NCI-H2171 (cell line): ENCODE measurements around the gene AP2M1.
A peak's percentile ranks its signal among the peaks of the same experiment; 100 is the strongest.

Source experiments
- DNase-seq: peaks from one replicate; lab custom pipeline; 2025; lab: John Stamatoyannopoulos, UW

Gene AP2M1

GRCh38 chr3:184180165-184180564 is 5.5 kb downstream of the AP2M1 start:
- no peak for DNase-seq

DNA sequence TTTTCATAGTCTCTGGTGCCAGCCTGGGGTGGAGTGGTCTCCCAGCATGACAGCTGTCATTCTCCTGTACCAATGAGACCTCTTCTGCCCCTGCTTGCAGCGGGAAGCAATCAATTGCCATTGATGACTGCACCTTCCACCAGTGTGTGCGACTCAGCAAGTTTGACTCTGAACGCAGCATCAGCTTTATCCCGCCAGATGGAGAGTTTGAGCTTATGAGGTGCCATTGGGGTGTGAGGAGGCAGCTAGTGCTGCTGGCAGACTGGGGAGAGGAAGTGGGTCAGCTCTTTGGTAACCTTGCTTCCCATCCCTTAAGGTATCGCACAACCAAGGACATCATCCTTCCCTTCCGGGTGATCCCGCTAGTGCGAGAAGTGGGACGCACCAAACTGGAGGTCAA is 6.9 kb downstream of the AP2M1 start:
- no peak for DNase-seq

- no peak for DNase-seq
Measured at GRCh38 chr3:184183679-184184078, 9.0 kb downstream of the AP2M1 start.

DNA sequence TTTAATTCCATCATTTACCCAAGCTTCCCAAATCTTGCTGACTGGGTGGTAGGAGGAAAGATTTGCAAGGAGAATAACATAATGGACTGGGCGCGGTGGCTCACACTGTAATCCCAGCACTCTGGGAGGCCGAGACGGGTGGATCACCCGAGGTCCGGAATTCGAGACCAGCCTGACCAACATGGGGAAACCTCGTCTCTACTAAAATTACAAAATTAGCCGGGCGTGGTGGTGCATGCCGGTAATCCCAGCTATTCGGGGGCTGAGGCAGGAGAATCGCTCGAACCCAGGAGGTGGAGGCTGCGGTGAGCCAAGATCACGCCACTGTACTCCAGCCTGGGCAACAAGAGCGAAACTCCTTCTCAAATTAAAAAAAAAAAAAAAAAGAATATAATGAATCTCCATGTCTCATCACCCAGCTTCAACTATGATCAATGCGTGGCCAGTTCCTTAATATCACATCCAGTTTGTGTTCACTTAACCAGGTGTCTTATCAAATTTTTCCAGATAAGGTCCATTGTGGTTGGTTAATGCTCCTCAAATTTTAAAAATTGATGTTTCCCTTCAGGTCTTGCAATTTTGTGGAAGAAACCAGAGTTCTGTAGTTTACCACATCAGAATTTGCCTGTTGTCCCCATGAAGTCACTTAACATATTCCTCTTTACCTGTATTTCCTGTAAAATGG is 10.0 kb downstream of the AP2M1 start:
- no peak for DNase-seq

DNA sequence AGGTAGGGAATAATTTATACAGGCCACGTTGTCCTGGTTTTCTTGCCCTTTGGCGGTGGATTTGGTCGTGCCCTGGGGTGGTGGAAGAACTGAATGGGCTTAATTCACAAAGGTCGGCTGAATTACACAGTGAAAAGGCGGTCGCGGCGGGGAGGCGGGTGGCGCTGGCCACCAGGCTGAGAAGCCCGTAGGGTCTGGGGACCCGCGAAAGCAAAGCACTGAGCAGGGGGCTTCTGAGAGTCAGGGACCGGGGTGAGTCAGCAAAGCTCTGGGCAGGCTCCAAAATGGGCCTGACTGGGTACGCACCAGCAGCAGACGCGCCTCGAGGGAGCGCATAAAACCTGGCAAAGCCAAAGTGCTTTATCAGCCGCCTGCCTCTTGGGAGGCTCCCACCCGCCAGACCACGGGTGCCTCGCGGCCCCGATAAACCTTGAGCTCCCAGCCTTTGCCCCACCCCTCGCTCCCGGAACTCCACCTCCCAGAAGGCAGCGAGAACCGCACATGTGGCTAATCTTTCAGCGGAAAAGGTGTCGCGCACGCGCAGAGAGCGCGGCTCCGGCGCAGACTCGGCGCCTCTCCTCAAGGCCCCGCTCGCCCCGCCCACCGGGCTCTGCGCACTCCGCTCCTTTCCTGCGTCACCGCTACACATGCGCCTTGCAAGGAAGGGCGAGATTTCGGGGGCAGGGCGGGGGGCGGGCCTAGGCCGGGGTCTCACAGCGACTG is 11.0 kb downstream of the AP2M1 start:
- DNase-seq, result peak; percentile 99

DNA sequence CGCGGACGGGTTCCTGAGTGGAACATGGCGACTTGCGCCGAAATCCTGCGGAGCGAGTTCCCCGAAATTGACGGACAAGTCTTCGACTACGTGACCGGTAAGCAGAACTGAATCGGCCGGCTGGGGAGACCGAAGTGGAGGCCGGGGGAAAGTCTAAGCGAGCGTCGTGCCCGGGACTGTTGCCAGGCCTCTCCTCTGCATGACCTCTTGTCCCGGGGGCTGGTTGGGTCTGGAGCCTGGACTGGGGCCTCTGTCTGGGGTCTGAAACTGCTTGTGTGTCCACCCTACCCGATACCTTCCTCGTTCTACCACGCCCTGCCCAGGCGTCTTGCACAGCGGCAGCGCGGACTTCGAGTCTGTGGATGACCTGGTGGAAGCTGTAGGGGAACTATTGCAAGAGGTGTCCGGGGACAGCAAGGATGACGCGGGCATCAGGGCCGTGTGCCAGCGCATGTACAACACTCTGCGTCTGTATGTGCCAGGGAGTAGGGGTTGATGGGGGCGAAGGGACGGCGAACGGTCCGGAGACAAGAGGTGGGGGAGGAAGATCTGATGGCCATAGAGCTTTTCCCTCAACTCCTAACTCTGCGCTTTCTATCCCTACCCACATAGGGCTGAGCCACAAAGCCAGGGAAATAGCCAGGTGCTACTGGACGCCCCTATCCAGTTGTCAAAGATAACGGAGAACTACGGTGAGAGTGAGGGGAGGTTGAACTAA is 11.7 kb downstream of the AP2M1 start, which contains the start of gene ABCF3:
Gene ABCF3, plus strand, starts transcription at position 16 of the 718 bp plus-strand sequence. Its CDS starts 9 bp downstream, at position 25.
- no peak for DNase-seq

DNA sequence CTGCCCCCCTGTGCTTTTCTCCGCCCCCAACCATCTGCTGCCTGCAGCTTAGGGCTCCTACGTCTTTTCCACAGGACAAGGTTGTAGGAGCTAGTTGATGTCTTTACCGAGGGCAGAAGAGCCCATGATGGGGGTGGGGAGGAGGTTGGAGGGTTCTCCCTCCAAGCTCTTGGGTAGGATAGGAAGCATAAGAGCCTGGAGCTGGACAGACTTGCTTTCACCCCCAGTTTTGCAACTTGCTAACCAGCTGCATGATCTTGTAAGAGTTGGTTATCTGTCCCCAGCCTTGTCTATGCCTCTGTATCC is 12.2 kb downstream of the AP2M1 start:
- DNase-seq, result no peak

- no peak for DNase-seq
Measured at GRCh38 chr3:184188080-184188479, 13.4 kb downstream of the AP2M1 start.

DNA sequence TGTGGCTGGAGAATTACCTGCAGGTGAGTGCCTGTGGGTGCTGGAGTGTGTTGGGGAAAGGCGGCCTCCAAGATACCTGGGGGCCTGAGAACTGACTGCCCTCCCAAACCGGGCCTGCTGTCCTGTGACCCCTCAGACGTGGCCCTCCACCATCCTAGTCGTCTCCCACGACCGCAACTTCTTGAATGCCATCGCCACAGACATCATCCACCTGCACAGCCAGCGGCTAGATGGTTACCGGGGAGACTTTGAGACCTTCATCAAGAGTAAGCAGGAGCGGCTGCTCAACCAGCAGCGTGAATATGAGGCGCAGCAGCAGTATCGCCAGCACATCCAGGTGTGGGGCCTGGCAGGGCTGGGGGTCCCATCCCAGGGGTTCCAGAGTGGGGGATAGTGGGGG is 14.8 kb downstream of the AP2M1 start:
- DNase-seq, result no peak

GRCh38 chr3:184192889-184193288 is 18.2 kb downstream of the AP2M1 start:
- DNase-seq, result no peak

DNA sequence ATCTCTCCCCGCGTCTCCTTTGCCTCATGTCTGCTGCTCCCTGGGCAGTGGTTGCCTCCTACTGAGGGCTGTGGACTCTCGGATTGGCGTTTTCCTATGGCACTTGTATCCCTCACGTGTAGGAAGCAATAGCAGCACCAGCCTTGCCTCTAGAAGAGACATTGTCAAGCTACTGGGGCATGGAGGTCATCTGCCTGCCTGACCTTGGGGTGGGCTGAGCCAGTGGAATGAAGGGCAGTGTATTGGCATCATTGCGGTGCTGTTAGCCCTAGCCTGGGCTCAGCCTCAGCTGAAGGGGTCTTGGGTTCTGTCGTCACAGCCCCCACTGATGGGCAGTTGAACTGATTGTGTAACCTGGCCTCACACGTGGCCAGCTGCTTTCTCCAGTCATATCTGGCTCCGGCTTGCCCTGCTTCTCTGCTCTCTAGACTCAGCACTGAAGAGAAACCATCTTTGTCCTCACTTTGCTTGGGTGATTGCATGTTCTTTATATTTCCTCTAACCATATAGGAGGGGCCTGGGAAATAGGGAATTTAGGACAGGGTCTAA is 19.4 kb downstream of the AP2M1 start:
- no peak for DNase-seq

GRCh38 chr3:184196536-184196935 is 21.9 kb downstream of the AP2M1 start:
- DNase-seq, result no peak

DNA sequence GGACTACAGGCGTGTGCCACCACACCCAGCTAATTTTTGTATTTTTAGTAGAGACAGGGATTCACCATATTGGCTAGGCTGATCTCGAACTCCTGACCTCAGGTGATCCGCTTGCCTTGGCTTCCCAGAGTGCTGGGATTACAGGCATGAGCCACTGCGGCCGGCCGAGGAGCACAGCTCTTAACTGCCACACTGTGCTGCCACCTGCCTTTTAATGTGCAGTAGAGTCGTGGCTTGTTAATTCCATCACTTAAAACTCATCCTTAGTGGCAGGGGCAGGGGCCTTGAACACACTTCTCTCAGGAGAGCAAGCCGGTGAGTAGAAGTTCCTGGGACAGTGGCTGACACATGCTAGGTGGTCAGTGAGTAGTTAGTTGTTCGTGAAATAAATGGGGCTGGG is 23.9 kb downstream of the AP2M1 start:
- no peak for DNase-seq

GRCh38 chr3:184200825-184201224 is 26.2 kb downstream of the AP2M1 start:
- no peak for DNase-seq

DNA sequence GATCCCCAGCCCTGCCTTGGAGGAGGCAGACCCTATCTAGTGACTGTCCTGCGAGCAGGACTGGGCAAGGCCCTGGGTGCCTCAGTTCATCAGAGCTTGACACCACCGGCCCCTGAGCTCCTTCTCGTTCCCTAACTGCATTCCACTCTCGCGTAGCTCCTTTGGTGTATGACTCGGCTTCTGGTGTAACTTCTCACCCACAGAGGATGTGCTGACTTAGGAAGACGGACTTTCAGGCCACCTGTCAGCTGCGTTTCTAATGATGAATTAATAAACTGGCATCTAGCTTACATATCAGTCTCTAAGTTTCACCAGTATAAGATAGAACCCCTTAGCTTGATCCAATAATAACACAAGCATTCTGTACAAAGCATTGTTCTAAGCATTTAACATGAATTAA is 28.9 kb downstream of the AP2M1 start:
- DNase-seq, result no peak

DNA sequence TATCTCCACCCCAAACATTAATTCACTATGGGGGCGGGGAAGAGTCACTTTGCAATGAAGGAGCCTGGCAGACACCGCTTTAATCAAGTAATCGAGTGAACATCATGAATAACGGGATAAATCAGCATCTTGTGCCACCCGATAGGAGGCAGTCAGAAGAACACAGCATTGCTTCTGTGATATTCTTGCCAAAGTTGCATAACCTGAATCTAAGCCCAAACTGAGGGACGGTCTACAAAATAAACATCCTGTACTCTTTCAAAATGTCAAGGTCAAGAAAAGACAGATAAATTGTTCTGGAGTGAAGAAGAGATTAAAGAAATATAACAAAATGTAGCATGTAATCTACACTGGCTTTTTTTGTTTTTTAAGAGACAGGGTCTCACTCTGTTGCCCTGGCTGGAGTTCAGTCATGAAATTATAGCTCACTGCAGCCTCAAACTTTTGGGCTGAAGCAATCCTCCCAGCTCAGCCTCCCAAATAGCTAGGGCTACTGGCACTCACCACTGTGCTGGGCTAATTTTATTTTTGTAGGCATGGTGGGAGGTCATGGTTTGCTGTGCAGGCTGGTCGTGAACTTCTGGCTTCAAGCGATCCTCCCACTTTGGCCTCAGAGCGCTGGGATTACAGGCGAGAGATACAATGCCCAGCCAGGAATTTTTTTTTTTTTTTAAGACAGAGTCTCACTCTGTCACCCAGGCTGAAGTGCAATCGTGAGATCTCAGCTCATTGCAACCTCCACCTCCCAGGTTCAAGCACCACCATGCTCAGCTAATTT is 34.7 kb downstream of the AP2M1 start:
- DNase-seq, result no peak

DNA sequence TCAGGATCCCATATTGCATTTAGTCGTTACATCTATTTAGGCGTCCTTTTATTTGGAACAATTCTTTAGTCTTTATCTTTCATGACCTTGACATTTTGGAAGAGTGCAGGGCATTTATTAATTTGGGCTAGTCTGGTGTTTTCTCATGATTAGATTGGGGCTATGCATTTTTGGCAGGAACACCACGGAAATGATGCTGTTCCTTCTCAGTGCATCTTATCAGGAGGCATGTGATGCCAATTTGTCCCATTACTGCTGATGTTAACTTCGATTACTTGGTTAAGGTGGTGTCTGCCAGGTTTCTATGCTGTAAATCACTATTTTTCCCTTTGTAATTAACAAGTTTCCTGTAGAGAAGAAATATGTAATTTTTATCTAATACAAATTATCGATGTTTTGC is 36.6 kb downstream of the AP2M1 start:
- DNase-seq, result no peak

DNA sequence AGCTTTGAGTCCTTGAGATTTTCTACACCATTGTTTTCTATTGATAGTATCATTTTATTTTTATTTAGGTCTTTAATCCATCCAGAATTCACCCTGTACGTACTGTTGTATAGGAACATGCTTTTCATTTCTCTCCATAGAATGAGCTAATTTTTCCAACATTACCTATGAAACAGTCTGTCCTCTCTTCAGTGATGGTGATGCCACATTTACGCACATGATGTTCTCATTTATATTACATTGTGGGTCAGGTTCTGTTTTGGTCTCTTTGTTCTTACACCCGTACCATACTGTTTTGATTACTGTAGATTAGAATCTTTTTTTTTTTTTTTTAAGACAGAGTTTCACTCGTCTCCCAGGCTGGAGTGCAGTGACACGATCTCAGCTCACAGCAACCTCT is 37.1 kb downstream of the AP2M1 start:
- DNase-seq, result no peak

DNA sequence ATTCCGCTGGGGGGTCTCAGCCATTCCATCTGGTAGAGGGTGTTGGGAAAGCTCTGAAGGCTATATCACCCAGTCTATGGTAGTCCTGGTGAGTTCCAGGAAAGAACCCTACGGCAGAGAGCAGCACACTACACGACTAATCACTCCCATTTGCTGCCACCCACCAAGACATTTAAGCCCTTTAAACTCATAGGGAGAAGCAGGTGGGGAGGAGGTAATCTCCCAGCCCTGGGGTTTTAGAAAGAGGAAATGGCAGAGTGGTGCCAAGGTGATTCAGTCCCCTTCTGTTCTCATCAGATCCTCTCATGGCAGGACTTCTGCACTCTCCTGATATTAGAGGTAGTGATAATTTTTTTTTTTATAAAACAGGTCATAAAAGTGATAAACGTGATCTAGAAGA is 44.2 kb downstream of the AP2M1 start:
- DNase-seq, result no peak

GRCh38 chr3:184222521-184222920 is 47.9 kb downstream of the AP2M1 start:
- DNase-seq, result no peak

DNA sequence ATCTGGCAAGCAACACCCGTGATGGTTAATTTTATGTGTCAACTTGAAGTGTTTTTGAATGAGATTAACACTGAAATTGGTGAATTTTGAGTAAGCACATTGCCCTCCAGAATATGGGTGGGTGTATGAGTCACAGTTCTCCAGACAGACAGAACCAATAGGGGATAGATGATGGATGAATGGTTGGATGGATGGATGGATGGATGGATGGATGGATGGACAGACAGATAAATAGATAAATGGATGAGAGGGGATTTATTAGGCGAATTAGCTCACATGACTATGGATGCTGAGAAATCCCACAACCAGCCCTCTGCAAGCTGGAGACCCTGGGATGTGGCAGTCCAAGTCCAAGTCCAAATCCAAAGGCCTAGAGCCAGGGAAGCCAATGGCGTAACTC is 49.3 kb downstream of the AP2M1 start:
- no peak for DNase-seq

GRCh38 chr3:184227481-184227935 is 52.9 kb downstream of the AP2M1 start:
- DNase-seq, result no peak
